Iris pigment epithelial cell (primary cell): ENCODE data around the gene RAB39B.
A peak's percentile ranks its signal among the peaks of the same experiment; 100 is the strongest.
"Not testable (repeated sequence)": the region's sequence is repeated elsewhere in the genome, so short reads cannot be mapped to it uniquely, and the experiment has no call there.

Source experiments
- DNase-seq: peaks from one replicate; pipeline ENCODE4 v3.0.0-alpha.2; 2011; ENCODE audit warnings: low read depth

The RAB39B gene

DNA sequence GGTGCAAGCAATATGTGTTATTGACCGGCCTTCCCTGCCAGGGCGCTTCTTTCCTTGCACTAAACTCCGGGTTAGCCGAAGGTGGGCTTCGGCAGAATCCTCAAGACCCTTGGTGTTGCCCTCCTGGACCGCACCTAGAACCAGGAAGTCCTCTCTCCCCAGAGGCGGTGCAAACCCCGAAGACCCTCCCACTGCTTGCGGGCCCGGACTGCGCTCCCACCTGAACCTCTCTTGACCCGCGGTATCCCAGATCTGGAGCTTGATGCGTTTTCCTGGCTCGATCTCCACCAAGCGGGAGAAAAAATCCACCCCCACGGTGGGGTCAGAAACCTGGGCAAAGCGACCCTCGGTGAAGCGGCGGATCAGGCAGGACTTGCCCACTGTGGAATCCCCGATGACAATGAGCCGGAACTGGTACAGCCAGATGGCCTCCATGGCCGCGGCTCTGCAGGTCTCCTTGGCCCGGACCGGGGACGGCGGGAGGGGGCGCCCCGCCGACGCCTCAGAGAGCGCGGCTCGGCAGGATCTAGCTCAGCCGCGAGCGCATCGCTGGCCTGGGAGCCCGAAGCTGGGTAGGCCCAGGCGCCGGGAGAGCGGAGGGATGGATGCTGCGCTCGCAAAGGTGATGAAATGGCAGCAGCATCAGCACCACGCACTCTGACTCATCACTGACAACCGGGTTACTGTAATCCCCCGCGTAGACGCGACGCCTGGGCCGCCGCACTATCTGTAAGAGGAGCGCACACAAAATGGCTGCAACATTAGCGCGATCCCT, at the start of gene RAB39B:
RAB39B (minus strand) TSS at position 638 of the 775 bp plus-strand sequence; CDS start at position 435, 203 bp downstream.
- peak; percentile 69 for DNase-seq

GRCh38 chrX:155313766-155314165, 49.5 kb upstream of the RAB39B start:
- peak; percentile 3 for DNase-seq

- no peak for DNase-seq
These were observed 29.5 kb upstream of the RAB39B start for GRCh38 chrX:155293771-155294170.

DNA sequence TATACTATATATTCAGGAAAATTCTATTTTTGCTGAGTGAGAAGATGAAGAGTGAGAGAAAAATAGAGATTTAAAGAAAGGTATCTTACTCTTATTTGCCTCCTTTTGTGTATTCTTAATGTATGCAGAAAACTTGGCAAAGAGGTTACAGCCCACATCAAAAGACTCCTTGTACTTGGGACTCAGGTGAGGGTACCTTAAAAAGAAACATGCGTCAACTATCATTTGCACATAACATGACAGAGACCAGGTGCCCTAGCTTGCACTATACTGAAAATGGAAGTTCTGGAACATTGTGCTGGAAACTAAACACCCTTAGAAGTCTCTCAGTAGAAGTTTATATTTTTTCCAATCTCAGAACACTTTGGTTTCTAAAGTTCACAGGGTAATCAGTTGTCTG, 15.6 kb upstream of the RAB39B start:
- DNase-seq = no peak

GRCh38 chrX:155270969-155271368, 6.7 kb upstream of the RAB39B start:
- DNase-seq = no peak

DNA sequence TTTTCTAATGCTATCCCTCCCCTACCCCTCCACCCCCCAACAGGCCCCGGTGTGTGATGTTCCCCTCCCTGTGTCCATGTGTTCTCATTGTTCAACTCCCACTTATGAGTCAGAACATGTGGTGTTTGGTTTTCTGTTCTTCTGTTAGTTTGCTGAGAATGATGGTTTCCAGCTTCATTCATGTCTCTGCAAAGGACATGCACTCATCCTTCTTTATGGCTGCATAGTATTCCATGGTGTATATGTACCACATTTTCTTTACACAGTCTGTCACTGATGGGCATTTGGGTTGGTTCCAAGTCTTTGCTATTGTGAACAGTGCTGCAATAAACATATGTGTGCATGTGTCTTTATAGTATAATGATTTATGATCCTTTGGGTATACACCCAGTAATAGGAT, 3.7 kb upstream of the RAB39B start:
- DNase-seq = not testable (repeated sequence)

GRCh38 chrX:155266439-155266838, 2.1 kb upstream of the RAB39B start:
- no peak for DNase-seq

DNA sequence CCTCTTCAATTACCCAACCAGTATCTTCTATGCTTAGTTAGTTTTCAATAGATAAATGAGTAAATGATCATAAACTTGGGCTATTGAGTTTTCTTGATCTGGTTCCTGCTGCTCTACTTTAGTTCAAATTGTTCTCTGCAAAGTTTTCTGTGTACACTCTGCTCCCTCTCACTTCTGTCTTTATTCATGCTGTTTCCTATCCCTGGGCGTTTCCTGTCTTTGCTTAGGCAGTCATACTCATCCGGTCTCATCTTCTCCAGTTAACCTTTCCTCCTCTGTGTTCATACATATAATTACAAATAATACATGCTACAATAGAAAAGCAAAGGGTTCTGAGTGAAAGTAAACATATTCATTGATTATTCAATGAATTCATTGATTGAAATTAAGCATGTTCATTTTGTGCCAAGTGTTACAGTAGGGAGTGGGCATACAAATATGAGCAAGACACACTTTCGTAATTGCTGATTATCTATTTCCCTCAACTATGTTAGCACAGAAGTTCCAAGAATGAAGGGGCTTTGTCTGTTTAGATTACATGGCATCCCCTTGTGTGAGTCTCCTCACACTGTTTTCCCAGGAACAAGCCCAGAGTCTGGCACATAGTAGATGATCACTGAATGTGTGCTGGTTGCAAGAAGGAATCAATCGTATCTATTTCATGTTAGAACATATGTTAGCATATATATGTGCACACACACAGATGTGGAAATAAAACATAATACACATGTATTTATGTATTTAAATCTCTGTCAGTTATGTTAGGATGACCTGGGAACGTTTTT, 1.1 kb downstream of the RAB39B start:
- no peak for DNase-seq

- DNase-seq = no peak
These were observed 4.5 kb downstream of the RAB39B start for GRCh38 chrX:155259752-155260151.

DNA sequence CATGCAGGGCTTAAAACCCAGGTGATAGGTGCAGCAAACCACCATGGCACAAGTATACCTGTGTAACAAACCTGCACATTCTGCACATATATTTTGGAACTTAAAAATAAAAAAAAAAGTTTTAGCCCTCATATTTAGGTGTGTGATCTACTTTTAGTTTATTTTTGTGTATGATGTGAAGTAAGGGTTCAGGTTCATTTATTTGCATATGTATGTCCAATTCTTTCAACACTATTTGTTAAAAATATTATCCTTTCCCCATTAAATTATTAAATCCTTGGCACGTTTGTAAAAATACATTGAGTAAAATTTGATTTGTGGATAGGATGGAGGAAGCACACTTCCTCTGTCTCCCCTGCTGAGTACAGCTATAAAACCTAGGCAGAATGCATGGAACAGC, 12.9 kb downstream of the RAB39B start:
- no peak for DNase-seq

DNA sequence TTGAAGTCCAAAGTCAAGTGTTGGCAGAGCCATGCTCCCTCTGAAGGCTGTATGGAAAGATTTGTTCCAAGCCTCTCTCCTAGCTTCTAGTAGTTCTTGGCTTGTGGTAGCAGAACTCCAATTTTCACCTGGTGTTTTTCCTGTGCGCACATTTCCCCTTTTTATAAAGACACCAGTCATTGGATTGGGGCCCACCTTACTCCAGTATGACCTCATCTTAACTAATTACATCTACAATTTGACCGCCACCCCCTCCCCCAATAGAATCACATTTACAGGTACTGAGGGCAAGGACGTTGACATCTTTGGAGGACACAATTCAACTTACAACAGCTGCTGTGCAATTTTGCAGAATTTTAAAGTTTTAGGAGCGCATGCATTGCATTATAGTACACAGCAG, 16.8 kb downstream of the RAB39B start:
- no peak for DNase-seq

DNA sequence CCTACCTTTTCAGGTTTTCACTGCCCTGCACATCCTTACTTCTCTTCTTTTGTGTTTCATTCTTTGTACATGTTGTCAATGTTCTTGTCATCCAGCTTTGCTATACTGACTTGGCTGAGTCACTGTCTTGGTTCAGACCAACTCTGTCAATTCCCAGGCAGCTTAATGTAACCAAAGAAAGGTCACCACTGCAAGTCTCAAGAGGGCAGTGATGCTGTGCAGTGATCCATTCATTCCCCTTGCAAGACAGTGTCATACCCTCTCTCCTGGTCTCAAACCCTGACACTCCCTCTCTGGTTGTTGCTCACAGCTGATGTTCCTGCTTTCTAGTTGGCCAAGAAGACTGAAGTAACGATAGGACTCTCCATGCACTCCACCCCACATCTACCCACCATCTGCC, 17.5 kb downstream of the RAB39B start:
- no peak for DNase-seq

GRCh38 chrX:155242300-155242699, 22.0 kb downstream of the RAB39B start:
- no peak for DNase-seq

- DNase-seq = no peak
These were observed 26.6 kb downstream of the RAB39B start for GRCh38 chrX:155237719-155238118.

- peak; percentile 29 for DNase-seq
These were observed 28.4 kb downstream of the RAB39B start for GRCh38 chrX:155235891-155236290.

GRCh38 chrX:155231163-155231562, 33.1 kb downstream of the RAB39B start:
- no peak for DNase-seq

DNA sequence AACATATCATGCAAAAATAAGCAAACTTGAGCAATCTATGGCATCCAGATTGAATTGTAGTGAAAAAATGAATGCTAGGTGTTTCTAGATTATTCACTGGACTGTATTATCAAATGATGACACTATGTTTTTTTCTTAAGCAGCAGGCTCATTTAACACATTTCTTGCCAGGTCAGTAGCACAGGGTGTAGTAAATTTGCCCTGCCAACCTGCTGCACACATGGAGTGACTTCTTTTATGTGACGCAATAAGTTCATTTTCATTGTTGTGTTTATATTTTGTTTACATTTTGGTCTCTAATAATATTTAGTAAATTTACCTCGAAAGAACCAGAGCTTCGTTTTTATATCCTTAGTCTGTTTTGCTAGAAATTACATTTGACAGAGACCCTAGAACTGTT, 38.5 kb downstream of the RAB39B start:
- no peak for DNase-seq

GRCh38 chrX:155223746-155224145, 40.5 kb downstream of the RAB39B start:
- DNase-seq = not testable (repeated sequence)

- no peak for DNase-seq
These were observed 42.9 kb downstream of the RAB39B start for GRCh38 chrX:155221351-155221750.

GRCh38 chrX:155218777-155219176, 45.5 kb downstream of the RAB39B start:
- no peak for DNase-seq

- DNase-seq = peak; percentile 17
These were observed 47.3 kb downstream of the RAB39B start for GRCh38 chrX:155216940-155217440.

- peak; percentile 98 for DNase-seq
These were observed 47.9 kb downstream of the RAB39B start, which contains the start of gene VBP1 for GRCh38 chrX:155216179-155216939. Gene VBP1 (plus strand): TSS chrX:155216460. CDS start chrX:155216483, 23 bp downstream.
